Measurements from ENCODE around the gene DRP2. TPM values are rescaled to one million over a fixed set of nuclear protein-coding genes. Genes with fewer than 3 reads are reported as not detected.

Gene DRP2
- polyA plus RNA-seq, 1 donor from 2014 or later, result 10.0 TPM

DNA sequence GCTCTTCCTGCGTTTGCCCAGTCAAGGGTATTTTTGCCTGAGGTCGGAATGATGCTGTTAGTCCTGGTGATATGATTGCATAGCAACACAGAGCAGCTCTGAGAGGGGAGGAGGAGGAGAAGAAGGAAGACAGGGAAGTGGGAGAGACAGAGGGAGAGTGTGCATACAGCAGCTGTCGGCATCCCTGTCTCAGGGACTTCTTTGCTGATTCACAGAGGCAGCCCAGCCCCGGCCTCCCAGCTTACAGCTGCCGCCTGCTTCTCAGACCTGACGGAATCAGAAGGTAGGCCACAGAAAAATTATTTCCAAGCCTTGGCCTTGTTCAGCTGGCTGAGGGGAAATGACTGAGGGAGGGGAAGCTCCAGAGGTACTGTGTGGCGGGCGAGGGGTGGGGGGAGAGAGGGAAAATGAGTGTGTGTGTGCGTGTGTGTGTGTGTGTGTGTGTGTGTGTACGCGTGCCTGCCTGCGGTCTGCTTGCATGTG lies 319 bp downstream of the DRP2 start:
- Histone ChIP-seq H3K36me3 (ENCODE audit: insufficient read depth, low read length) (no peaks in the 10 kb centered on the region), H3K79me2 (replicated peaks; ENCODE audit: insufficient read depth, low read length) (no peaks in the 10 kb centered on the region), H3K4me2 (ENCODE audit: low read length) (peak overlapping the region; percentile 41), H3K27me3 (ENCODE audit: insufficient read depth, low read depth, low read length) (no peaks in the 10 kb centered on the region), H3K27ac (ENCODE audit: low read length) (peak overlapping the region; percentile 80), H2AFZ (ENCODE audit: low read depth, low read length) (peak overlapping the region; percentile 14), H3K9me3 (ENCODE audit: low read length) (no peaks in the 10 kb centered on the region), H3K9me2 (ENCODE audit: insufficient read depth, low read length) (no peaks in the 10 kb centered on the region), H3F3A (ENCODE audit: insufficient read depth, low read length, poor library complexity, severe bottlenecking) (no peaks in the 10 kb centered on the region), H3K4me3 (ENCODE audit: low read length) (peak overlapping the region; percentile 59), H4K20me1 (ENCODE audit: insufficient read depth) (no peaks in the 10 kb centered on the region), H3K9ac (ENCODE audit: low read length) (peak overlapping the region; percentile 63)
- TF ChIP-seq TAF1 (IDR thresholded peaks at IDR 0.05; ENCODE audit: low read depth), result peak; percentile 49
- TF ChIP-seq, protein P1, sequence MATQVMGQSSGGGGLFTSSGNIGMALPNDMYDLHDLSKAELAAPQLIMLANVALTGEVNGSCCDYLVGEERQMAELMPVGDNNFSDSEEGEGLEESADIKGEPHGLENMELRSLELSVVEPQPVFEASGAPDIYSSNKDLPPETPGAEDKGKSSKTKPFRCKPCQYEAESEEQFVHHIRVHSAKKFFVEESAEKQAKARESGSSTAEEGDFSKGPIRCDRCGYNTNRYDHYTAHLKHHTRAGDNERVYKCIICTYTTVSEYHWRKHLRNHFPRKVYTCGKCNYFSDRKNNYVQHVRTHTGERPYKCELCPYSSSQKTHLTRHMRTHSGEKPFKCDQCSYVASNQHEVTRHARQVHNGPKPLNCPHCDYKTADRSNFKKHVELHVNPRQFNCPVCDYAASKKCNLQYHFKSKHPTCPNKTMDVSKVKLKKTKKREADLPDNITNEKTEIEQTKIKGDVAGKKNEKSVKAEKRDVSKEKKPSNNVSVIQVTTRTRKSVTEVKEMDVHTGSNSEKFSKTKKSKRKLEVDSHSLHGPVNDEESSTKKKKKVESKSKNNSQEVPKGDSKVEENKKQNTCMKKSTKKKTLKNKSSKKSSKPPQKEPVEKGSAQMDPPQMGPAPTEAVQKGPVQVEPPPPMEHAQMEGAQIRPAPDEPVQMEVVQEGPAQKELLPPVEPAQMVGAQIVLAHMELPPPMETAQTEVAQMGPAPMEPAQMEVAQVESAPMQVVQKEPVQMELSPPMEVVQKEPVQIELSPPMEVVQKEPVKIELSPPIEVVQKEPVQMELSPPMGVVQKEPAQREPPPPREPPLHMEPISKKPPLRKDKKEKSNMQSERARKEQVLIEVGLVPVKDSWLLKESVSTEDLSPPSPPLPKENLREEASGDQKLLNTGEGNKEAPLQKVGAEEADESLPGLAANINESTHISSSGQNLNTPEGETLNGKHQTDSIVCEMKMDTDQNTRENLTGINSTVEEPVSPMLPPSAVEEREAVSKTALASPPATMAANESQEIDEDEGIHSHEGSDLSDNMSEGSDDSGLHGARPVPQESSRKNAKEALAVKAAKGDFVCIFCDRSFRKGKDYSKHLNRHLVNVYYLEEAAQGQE (IDR thresholded peaks at IDR 0.05; ENCODE audit: borderline replicate concordance), result peak; percentile 44
- no peak for TF ChIP-seq EP300 (conservative IDR thresholded peaks at IDR 0.05; ENCODE audit: poor library complexity, severe bottlenecking)
- TF ChIP-seq SMC3 (conservative IDR thresholded peaks at IDR 0.05; ENCODE audit: poor library complexity), result no peak
- no peak for TF ChIP-seq MXI1 (conservative IDR thresholded peaks at IDR 0.05; ENCODE audit: poor library complexity, severe bottlenecking)
- TF ChIP-seq, protein P2, sequence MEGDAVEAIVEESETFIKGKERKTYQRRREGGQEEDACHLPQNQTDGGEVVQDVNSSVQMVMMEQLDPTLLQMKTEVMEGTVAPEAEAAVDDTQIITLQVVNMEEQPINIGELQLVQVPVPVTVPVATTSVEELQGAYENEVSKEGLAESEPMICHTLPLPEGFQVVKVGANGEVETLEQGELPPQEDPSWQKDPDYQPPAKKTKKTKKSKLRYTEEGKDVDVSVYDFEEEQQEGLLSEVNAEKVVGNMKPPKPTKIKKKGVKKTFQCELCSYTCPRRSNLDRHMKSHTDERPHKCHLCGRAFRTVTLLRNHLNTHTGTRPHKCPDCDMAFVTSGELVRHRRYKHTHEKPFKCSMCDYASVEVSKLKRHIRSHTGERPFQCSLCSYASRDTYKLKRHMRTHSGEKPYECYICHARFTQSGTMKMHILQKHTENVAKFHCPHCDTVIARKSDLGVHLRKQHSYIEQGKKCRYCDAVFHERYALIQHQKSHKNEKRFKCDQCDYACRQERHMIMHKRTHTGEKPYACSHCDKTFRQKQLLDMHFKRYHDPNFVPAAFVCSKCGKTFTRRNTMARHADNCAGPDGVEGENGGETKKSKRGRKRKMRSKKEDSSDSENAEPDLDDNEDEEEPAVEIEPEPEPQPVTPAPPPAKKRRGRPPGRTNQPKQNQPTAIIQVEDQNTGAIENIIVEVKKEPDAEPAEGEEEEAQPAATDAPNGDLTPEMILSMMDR (IDR thresholded peaks at IDR 0.05; ENCODE audit: poor library complexity, severe bottlenecking), result no peak
- TF ChIP-seq RAD21 (conservative IDR thresholded peaks at IDR 0.05), result no peak
- peak; percentile 9 for TF ChIP-seq POLR2AphosphoS5 (IDR thresholded peaks at IDR 0.05)
- no peak for TF ChIP-seq EZH2 (IDR thresholded peaks at IDR 0.05; ENCODE audit: borderline replicate concordance, insufficient read depth, low read length, poor library complexity, severe bottlenecking)

DNA sequence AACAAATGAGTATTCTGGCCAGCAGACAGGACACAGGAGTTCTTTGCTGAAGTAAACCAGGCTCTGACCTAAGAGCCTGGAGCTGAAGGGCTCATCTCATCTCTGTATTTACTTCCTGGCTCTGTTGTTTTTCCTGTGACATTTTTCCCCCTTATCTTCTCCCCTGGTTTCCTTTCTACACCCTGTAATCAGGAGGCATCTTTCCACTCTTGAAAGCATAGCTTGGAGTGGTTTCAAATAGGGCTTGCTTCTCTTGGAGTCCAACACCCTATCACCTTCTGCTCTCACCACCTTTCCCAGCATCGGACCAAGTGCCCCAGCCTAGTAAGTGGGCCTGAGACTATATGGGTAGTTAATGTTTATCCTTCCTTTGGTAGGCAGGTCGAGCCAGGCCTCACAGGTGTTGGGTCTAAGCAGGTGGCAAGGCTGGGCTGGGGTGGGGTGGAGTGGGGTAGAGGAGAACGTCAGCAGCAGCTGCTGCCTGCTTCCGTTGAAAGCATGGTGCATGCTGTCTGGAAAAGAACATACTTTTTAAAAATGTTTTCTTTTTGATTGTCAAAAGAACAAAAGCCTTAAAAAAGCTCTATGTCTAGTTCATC lies 1.2 kb downstream of the DRP2 start:
- Histone ChIP-seq H3K79me2 (replicated peaks; ENCODE audit: insufficient read depth, low read length) (no peaks in the 10 kb centered on the region), H3K4me2 (ENCODE audit: low read length) (peak overlapping the region; percentile 44), H2AFZ (ENCODE audit: low read depth, low read length) (peak overlapping the region; percentile 27), H3K36me3 (ENCODE audit: insufficient read depth, low read length) (no peaks in the 10 kb centered on the region), H3F3A (ENCODE audit: insufficient read depth, low read length, poor library complexity, severe bottlenecking) (no peaks in the 10 kb centered on the region), H3K9me3 (ENCODE audit: low read length) (no peaks in the 10 kb centered on the region), H3K27me3 (ENCODE audit: insufficient read depth, low read depth, low read length) (no peaks in the 10 kb centered on the region), H3K9ac (ENCODE audit: low read length) (peak overlapping the region; percentile 63), H4K20me1 (ENCODE audit: insufficient read depth) (no peaks in the 10 kb centered on the region), H3K27ac (ENCODE audit: low read length) (peak overlapping the region; percentile 80), H3K4me3 (ENCODE audit: low read length) (peak overlapping the region; percentile 59), H3K9me2 (ENCODE audit: insufficient read depth, low read length) (no peaks in the 10 kb centered on the region)
- TF ChIP-seq POLR2AphosphoS5 (IDR thresholded peaks at IDR 0.05) (peak; percentile 27), RAD21 (conservative IDR thresholded peaks at IDR 0.05) (no peak), MXI1 (conservative IDR thresholded peaks at IDR 0.05; ENCODE audit: poor library complexity, severe bottlenecking) (no peak)
